Activated CD8-positive, alpha-beta memory T cell treated with anti-CD3 and anti-CD28 coated beads for 1 hour (primary cell): ENCODE measurements around the gene GRIN2C.

Source experiments
- DNase-seq, 2 donors: peaks; one replicate each; pipeline ENCODE4 v3.0.0-alpha.2; 2020; ENCODE audit warnings: low read depth in 1 of 2; ENCODE audit errors: extremely low read depth in 1 of 2

GRIN2C gene

DNA sequence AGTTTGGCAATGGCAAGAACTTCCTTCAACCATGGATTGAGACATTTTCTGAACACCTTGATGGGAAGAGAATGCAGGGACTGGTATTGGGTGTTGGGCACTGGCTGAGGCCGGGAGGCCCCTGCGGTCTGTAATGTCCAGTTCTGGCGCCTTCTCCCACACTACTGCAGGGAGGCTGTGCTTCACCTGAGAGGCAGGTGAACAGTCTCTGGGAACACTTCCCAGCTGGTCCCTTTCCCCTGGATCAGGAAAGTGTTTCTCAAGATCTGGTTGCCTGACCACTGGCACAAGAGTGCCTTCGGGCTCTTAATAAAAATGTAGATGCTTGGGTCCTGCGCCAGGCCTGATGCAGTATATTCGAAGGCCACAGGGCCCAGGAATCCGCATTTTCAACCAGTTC is 55.0 kb downstream of the GRIN2C start:
- no peak for DNase-seq

DNA sequence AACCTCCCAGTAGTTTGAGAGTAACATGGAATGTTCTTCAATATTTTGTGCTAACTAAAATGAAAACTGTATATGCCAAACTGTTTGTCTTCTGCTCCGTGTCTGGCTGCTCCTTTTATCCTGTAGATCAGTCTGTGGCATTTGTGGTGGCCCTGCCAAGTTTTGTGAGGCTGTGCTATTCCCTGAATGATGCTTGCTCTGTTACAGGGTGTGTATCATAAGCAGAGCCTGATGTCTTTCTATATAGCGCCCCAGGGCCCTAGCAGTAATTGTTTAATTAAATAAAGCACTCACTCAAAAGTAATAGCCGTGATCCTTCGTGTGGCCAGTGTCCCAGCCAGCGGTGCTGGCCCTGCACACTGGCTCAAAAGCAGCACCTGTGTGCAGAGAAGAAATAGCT is 55.7 kb downstream of the GRIN2C start:
- no peak for DNase-seq

DNA sequence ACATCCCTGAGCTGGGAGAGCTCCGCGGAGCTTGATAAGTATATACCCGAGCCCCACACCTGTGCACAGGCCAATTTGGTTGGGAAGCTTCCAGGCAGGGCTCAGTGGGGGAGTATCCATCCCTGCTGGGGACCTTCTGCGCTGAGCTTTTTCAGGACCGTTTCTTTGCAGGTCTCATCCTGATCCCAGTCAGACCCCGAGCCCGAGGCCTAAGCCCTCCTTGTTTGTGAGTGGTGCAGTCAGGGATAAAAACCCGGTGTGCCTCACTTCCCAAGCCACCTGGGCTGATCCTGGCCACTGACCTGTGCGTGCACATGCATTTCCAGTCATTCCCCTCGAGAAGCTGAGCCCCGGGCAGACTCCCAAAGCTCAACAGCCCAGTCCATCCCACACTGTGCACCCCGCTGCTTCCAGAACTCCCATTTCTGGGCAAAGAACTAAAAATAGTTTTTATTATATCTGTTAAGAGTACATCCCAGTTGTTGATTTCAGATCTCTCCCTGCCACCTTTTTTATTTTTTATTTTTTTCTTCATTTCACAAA is 56.2 kb downstream of the GRIN2C start:
- DNase-seq: no peak

DNA sequence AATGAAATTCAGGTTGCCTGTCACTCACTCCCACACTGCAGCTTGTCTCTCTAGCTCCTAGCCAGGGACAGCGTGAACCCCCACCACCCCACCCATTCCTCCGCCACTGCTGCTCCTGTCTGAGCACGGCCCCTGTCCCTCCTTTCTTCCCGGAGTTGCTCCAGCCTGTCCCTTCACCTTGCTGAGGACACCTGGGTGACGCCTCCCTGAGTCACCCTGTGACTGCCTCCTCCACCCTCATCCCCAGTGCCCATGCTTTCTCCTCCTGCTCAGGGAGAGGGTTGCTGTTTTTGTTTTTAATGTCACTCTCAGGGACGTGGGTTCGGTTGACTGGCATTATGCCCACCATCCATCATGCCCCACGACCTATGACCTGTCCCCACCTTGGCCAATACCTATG is 57.8 kb downstream of the GRIN2C start:
- no peak for DNase-seq

DNA sequence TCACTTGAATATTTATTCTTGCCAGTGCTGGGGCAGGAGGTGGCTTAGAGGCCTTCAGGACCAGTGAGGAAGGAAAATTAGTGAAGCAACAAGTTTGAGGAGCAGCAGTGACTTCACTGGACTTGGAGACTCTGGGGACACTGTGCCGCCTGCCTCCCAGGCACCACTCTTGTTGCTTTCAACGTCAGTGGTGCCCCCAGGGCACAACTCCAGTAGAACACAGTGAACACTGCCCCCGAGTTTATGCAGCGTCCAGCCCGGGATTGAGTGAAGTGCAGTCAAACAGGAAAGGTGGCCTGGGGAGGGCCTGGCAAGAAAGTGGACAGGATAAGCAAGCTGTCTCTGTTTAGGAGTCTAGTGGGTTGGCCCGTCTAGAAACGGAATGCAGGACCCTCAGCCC is 59.2 kb downstream of the GRIN2C start:
- DNase-seq: no peak

DNA sequence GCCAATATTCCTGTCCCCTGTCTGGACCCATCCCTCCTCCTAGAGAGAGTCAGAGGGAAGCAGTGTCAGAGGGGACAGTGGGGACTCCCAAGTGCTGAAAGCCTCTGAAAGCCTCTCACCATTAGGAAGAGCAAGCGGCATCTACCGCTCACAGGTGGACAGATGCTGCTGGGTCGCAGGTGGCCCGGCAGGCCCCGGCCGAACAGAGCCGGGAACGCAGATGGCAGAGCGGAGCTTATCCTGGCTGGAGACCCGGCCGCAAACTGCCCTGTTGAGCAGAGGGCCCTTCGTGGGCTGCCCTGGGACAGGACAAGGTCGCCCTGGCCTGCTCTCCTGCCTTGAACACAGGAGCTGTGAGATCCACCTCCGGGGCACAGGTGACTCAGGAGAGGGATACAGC is 60.6 kb downstream of the GRIN2C start:
- no peak for DNase-seq

DNA sequence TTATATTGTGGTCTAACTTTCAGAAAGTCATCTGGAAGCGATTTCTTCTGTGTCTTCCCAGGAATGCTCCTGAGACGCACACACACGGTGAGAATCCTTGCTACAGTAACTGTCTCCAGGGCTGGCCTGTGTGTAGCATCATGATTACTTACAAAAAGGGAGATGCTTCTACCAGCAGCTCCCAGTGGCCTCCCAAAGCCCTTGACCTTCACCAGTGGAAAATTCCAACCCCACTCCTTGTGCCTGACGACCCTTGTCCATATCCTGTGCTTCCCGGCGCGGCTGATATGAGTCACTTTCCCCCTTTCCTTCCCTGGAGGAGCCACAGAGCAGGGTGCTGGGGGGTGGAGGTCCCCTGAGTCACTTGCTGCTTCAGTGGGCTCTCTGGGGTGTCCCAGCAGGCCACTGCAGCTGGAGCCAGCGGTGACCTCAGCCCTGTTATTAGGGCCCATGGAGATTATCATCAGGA is 61.4 kb downstream of the GRIN2C start:
- no peak for DNase-seq

DNA sequence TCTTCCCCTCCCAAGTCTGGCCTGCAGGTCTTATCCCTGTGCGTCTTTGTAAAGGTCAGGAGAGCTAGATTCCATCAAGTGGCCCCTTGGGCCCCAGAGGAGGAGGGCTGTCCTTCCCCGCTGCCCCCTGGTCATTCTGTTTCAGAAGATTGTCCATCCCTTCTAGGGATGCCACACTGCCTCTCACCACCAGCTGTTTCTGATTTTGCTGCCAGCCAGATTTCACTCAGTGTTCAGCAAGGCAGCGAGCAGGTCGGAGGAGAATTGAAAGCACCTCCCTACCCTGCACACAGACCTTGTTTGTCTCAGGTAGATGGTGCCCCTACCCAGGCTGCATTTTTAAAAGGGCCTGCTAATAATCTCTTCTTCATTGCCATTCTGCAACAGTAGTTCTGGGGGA is 61.9 kb downstream of the GRIN2C start:
- DNase-seq: no peak

DNA sequence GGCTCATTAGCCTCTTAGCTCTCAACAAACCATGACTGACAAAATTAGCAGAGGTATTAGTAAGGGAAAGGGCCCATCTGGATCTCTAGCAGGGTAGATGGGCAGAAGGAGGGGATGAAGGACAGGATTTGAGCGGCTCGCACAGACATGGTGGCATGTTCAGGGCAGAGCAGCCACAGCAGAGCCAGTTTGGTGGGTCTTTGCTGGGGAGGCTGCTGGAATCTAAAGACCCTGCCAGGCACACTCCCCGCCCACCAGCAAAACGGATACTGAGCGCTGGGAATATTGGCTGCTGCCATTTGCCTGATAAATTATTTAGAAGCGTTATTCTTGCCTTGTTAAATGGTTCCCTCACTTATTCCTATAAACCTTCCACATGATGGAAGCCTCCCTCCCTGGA is 62.8 kb downstream of the GRIN2C start:
- DNase-seq: no peak

DNA sequence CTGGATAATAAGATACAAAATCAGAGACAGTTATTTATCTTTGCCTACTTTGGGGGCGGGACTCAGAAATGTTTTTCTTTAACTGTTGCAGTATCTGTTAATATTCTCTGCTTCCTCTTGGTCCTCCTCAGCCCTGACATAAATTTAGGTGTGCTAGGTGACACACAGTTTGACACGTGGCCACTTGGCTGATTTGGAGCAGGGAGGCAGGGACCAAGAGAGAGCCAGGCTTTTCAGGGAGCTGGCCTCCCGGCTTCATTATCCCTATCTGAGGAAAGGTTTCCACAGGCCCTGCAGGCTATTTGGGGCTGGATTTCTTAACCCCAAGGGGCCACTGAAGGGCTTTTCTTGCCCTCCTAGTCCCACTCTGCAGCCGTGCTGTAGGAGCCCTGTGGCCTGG is 63.5 kb downstream of the GRIN2C start:
- no peak for DNase-seq

DNA sequence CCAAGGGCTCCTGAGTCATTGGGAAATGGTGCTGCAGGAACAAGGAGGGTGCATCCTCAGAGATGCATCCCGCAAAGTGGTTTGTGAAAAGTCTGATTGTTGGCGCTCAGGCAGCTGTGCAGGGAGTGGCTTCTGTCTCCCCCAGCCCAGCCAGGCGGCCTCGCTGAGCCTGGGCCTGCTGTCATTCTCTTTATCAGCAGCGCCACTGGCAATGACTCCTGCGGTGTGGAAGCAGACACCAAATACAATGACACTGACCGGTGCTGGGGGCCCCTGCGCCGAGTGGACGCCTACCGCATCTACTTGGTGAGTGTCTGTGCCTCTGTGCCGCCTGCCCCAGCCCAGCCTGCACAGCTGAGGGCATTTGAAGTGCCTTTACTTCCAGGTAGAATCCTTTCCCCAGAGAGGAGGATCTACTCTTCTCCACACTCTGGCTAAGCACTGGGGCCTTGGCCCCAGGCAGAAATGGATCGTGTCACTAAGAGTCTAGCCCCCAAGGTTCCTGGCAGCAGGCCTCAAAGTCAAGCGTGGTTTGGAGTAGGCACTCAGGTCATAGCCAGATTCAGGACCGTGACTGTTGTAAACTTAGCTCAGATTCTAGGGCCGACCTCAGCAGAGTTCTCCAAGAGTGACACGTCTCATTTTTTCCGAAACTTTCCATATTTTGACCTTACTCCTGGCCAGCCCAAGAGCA is 64.2 kb downstream of the GRIN2C start:
- no peak for DNase-seq

DNA sequence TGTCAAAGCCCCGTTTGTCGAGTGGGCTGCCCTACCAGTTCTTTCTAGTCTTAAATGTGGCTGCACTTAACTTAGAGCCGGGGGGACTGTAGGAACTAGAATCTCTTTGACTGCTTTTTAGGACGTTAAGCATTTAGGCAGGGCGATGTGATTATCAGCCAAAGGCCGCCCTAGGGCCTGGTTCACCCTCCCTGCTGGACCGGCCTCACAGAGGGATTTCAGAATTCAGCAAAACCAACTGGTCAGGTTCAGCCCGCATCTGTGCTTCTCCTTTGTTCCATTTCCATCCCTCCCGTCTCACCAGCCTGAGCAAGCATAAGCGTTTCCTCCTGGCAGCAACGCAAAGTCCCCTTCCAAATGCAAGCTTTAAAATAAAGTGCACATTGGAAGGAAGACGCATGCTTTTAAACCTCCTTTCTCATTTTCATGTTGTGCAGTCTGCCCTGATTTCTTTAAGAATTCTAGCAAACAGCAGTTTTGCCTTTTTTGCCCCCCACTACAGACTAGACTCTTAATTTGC is 67.0 kb downstream of the GRIN2C start:
- DNase-seq: no peak
